ENCODE data around the gene ASCC1.
"Not testable (repeated sequence)": the region's sequence is repeated elsewhere in the genome, so short reads cannot be mapped to it uniquely, and the experiment has no call there.

The ASCC1 gene

DNA sequence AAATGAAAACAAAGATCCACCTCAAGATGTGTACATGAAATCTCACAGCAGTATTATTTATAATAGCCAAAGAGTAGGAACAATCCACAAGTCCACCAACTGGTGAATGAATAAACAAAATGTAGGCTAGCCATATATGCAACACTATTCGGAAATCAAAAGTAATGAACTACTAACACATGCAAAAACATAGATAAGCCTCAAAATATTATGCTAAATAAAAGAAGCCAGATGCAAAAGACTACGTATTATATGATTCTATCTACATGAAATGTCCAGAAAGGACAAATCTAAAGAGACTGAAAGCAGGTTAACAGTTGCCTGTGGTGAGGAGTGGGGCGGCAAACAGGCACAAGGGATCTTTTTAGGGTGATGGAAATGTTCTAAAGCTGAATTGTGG is 49.0 kb downstream of the ASCC1 start:
- Histone ChIP-seq H3K27me3 (ENCODE audit: control insufficient read depth, insufficient read depth, low read length) (no peaks in the 10 kb centered on the region), H3K4me3 (ENCODE audit: low read depth, low read length) (no peak overlapping the region), H3K27ac (ENCODE audit: low read depth, low read length) (no peak overlapping the region), H3K4me1 (ENCODE audit: control insufficient read depth, insufficient read depth, low read length) (no peaks in the 10 kb centered on the region), H3K36me3 (ENCODE audit: control insufficient read depth, insufficient read depth, low read length) (no peaks in the 10 kb centered on the region), H3K9me3 (ENCODE audit: control insufficient read depth, insufficient read depth, low read length) (no peaks in the 10 kb centered on the region), H3K9ac (ENCODE audit: low read depth, low read length) (no peak overlapping the region)

DNA sequence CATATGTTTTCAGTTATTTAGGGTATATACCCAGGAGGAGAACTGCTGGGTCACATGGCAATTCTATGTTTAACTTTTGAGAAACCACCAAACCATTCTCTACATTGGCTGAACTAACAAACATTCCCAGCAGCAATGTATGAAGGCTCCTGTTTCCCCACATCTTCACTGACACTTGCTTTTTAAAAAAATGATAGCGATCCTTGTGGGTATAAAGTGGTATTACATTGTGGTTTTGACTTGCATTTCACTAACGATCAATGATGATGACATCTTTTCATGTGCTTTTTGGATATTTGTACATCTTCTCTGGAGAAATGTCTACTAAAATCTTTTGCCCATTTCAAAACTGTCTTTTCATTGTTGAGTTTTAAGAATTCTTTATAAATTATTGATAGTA is 51.5 kb downstream of the ASCC1 start:
- Histone ChIP-seq H3K4me1 (ENCODE audit: control insufficient read depth, insufficient read depth, low read length) (no peaks in the 10 kb centered on the region), H3K9ac (ENCODE audit: low read depth, low read length) (no peak overlapping the region), H3K4me3 (ENCODE audit: low read depth, low read length) (no peak overlapping the region), H3K27me3 (ENCODE audit: control insufficient read depth, insufficient read depth, low read length) (no peaks in the 10 kb centered on the region), H3K27ac (ENCODE audit: low read depth, low read length) (no peak overlapping the region), H3K9me3 (ENCODE audit: control insufficient read depth, insufficient read depth, low read length) (no peaks in the 10 kb centered on the region), H3K36me3 (ENCODE audit: control insufficient read depth, insufficient read depth, low read length) (0 out of 2 replicates have a peak, but pooled peaks cover 3% of the 10 kb centered on the region)

DNA sequence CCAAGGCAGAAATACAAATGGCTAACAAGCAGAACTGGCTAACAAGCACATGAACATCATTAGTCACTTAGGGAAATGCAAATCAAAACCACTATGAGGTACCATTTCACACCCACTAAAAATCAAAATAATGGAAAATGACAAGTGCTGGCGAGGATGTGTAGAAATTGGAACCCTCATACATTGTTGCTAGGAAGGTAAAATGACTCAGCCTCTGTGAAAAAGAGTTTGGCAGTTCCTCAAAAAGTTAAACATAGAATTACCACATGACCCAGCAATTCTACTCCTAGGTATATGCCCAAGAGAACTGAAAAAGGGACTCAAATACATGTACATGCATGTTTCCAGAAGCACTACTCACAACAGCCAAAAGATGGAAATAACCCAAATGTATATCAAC is 53.1 kb downstream of the ASCC1 start:
- H3K4me1 ChIP-seq (ENCODE audit: control insufficient read depth, insufficient read depth, low read length): no peaks in the 10 kb centered on the region
- 0 out of 2 replicates have a peak, but pooled peaks cover 3% of the 10 kb centered on the region for H3K36me3 ChIP-seq (ENCODE audit: control insufficient read depth, insufficient read depth, low read length)
- H3K9ac ChIP-seq (ENCODE audit: low read depth, low read length): no peak overlapping the region
- no peaks in the 10 kb centered on the region for H3K9me3 ChIP-seq (ENCODE audit: control insufficient read depth, insufficient read depth, low read length)
- H3K27me3 ChIP-seq (ENCODE audit: control insufficient read depth, insufficient read depth, low read length): no peaks in the 10 kb centered on the region
- no peak overlapping the region for H3K27ac ChIP-seq (ENCODE audit: low read depth, low read length)
- no peak overlapping the region for H3K4me3 ChIP-seq (ENCODE audit: low read depth, low read length)

DNA sequence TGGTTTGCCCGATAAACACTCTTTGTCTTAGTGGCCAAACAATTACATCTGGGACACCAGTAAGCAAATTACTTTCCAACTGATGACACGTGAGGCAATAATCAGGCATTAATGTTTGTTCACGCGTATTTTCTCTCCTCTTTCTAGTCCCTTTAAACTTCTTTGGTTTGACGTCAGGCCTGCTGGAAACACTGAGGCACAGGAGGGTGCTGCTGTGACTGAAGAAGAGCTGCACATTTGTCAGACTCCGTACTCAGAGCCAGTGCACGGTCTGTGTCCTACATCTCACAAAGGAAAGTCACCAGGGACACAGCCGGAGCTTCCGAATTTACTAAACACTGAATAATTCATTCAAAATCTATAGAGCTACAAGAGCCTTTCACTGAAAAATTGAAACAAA is 57.9 kb downstream of the ASCC1 start:
- Histone ChIP-seq H3K9me3 (ENCODE audit: control insufficient read depth, insufficient read depth, low read length) (no peaks in the 10 kb centered on the region), H3K27ac (ENCODE audit: low read depth, low read length) (no peak overlapping the region), H3K4me1 (ENCODE audit: control insufficient read depth, insufficient read depth, low read length) (no peaks in the 10 kb centered on the region), H3K4me3 (ENCODE audit: low read depth, low read length) (no peak overlapping the region), H3K36me3 (ENCODE audit: control insufficient read depth, insufficient read depth, low read length) (0 out of 2 replicates have a peak, but pooled peaks cover 3% of the 10 kb centered on the region), H3K9ac (ENCODE audit: low read depth, low read length) (no peak overlapping the region), H3K27me3 (ENCODE audit: control insufficient read depth, insufficient read depth, low read length) (no peaks in the 10 kb centered on the region)

DNA sequence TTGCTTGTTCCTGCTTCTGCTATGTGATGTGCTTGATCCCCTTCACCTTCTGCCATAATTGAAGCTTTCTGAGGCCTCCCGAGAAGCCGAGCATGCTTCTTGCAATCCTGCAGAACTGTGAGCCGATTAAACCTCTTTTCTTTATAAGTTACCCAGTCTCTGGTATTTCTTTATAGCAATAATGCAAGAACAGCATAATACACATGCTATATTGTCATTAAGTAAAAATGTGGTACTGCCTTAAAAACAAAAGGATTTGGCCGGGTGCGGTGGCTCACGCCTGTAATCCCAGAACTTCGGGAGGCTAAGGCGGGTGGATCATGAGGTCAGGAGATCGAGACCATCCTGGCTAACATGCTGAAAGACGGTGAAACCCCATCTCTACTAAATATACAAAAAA is 59.9 kb downstream of the ASCC1 start:
- Histone ChIP-seq H3K9ac (ENCODE audit: low read depth, low read length) (no peak overlapping the region), H3K4me1 (ENCODE audit: control insufficient read depth, insufficient read depth, low read length) (no peaks in the 10 kb centered on the region), H3K36me3 (ENCODE audit: control insufficient read depth, insufficient read depth, low read length) (0 out of 2 replicates have a peak, but pooled peaks cover under 1% of the 10 kb centered on the region), H3K9me3 (ENCODE audit: control insufficient read depth, insufficient read depth, low read length) (no peaks in the 10 kb centered on the region), H3K27ac (ENCODE audit: low read depth, low read length) (no peak overlapping the region), H3K4me3 (ENCODE audit: low read depth, low read length) (no peak overlapping the region), H3K27me3 (ENCODE audit: control insufficient read depth, insufficient read depth, low read length) (no peaks in the 10 kb centered on the region)

DNA sequence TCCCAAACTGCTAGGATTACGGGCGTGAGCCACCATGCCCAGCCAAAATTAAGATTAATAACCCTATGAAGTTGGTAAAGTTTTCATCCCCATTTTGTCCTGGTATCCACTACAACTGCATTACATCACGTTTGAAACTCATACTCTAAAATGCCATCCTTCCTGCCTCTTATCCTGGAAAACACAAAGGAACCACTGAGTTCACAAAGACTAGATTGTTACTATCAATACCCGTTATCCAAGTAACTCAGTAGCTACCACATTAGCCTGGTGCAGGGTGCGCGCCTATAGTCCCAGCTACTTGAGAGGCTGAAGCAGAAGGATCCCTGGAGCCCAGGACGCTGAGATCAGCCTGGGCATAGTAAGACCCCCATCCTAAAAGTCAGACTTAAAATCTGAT is 63.8 kb downstream of the ASCC1 start:
- Histone ChIP-seq H3K27ac (ENCODE audit: low read depth, low read length) (no peak overlapping the region), H3K36me3 (ENCODE audit: control insufficient read depth, insufficient read depth, low read length) (no peaks in the 10 kb centered on the region), H3K9me3 (ENCODE audit: control insufficient read depth, insufficient read depth, low read length) (no peaks in the 10 kb centered on the region), H3K4me3 (ENCODE audit: low read depth, low read length) (no peak overlapping the region), H3K4me1 (ENCODE audit: control insufficient read depth, insufficient read depth, low read length) (no peaks in the 10 kb centered on the region), H3K27me3 (ENCODE audit: control insufficient read depth, insufficient read depth, low read length) (no peaks in the 10 kb centered on the region), H3K9ac (ENCODE audit: low read depth, low read length) (no peak overlapping the region)

DNA sequence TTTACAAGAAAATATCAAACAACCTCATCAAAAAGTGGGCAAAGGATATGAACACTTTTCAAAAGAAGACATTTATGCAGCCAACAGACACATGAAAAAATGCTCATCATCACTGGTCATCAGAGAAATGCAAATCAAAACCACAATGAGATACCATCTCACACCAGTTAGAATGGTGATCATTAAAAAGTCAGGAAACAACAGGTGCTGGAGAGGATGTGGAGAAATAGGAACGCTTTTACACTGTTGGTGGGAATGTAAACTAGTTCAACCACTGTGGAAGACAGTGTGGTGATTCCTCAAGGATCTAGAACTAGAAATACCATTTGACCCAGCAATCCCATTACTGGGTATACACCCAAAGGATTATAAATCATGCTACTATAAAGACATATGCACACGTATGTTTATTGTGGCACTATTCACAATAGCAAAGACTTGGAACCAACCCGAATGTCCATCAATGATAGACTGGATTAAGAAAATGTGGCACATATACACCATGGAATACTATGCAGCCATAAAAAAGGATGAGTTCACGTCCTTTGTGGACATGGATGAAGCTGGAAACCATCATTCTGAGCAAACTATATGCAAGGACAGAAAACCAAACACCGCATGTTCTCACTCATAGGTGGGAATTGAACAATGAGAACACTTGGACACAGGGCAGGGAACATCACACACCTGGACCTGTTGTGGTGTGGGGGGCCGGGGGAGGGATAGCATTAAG is 65.2 kb downstream of the ASCC1 start:
- not testable (repeated sequence) for H3K27me3 ChIP-seq (ENCODE audit: control insufficient read depth, insufficient read depth, low read length); H3K4me1 ChIP-seq (ENCODE audit: control insufficient read depth, insufficient read depth, low read length); H3K27ac ChIP-seq (ENCODE audit: low read depth, low read length); H3K4me3 ChIP-seq (ENCODE audit: low read depth, low read length); H3K9ac ChIP-seq (ENCODE audit: low read depth, low read length); H3K36me3 ChIP-seq (ENCODE audit: control insufficient read depth, insufficient read depth, low read length); H3K9me3 ChIP-seq (ENCODE audit: control insufficient read depth, insufficient read depth, low read length)

DNA sequence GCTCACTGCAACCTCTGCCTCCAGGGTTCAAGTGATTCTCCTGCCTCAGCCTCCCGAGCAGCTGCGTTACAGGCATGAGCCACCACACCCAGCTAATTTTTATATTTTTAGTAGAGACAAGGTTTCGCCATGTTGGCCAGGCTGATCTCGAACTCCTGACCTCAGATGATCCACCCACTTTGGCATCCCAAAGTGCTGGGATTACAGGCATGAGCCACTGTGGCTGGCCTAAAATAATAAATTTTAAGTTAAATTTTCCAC is 68.8 kb downstream of the ASCC1 start:
- H3K27me3 ChIP-seq (ENCODE audit: control insufficient read depth, insufficient read depth, low read length); H3K9me3 ChIP-seq (ENCODE audit: control insufficient read depth, insufficient read depth, low read length); H3K4me3 ChIP-seq (ENCODE audit: low read depth, low read length); H3K36me3 ChIP-seq (ENCODE audit: control insufficient read depth, insufficient read depth, low read length); H3K27ac ChIP-seq (ENCODE audit: low read depth, low read length); H3K9ac ChIP-seq (ENCODE audit: low read depth, low read length): not testable (repeated sequence)
- H3K4me1 ChIP-seq (ENCODE audit: control insufficient read depth, insufficient read depth, low read length): peaks cover 19% of the 10 kb centered on the region

DNA sequence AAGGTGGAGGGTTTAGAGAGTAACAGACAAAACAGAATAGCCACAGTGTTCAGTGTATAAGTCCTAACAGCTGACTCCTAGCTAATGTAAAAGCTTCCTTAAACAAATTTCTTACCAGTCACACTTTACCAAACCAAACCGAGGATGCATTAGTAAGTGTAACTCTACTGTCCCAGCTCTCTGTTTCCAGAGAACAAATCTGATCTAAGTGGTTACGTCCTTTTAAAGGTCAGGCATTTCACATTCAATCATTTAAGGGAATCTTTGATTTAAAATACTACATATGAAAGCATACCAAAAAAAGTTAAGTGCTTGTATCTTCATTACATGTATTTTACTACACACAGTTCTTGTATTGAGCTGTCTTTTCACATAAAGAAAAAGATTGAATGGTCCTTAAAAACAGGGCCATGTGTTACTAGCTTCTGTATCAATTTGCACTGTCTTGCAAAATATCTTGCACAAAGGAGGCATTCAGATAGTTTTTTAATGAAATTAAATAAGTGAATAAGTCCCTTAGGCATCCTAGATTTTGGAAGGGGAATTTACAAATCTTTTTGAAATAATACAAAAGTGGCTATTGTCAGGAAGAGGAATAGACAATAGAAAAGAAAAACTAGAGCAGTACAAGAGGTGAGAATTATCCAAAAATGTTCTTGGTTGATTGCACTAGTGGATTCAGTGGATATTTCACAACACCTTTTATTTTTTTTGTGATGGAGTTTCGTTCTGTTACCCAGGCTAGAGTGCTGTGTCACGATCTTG is 69.3 kb downstream of the ASCC1 start:
- Histone ChIP-seq H3K36me3 (ENCODE audit: control insufficient read depth, insufficient read depth, low read length) (no peaks in the 10 kb centered on the region), H3K4me3 (ENCODE audit: low read depth, low read length) (no peak overlapping the region), H3K4me1 (ENCODE audit: control insufficient read depth, insufficient read depth, low read length) (peaks cover 19% of the 10 kb centered on the region), H3K27ac (ENCODE audit: low read depth, low read length) (no peak overlapping the region), H3K9ac (ENCODE audit: low read depth, low read length) (no peak overlapping the region), H3K9me3 (ENCODE audit: control insufficient read depth, insufficient read depth, low read length) (no peaks in the 10 kb centered on the region), H3K27me3 (ENCODE audit: control insufficient read depth, insufficient read depth, low read length) (no peaks in the 10 kb centered on the region)

DNA sequence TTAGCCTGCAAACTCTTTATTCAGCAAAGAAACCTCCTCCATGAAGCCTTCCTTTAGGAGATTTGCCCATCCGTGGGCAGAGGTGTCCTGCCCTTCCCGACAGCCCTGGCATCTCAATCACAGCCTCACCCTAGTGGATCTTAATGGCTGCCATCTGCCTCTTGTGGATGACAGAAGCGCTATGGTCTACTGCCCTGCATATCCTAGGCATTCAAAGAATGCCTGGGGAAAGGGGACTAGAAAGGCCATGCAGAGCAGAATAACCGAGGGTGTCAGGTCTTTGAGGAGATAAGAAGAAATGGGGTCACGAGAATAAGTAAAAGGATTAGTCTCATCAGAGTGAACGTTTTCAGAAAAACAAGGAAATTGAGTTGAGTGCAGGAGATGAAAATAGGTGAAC is 70.0 kb downstream of the ASCC1 start:
- no peaks in the 10 kb centered on the region for H3K9me3 ChIP-seq (ENCODE audit: control insufficient read depth, insufficient read depth, low read length)
- peaks cover 19% of the 10 kb centered on the region for H3K4me1 ChIP-seq (ENCODE audit: control insufficient read depth, insufficient read depth, low read length)
- H3K27me3 ChIP-seq (ENCODE audit: control insufficient read depth, insufficient read depth, low read length): no peaks in the 10 kb centered on the region
- H3K36me3 ChIP-seq (ENCODE audit: control insufficient read depth, insufficient read depth, low read length): no peaks in the 10 kb centered on the region
- no peak overlapping the region for H3K9ac ChIP-seq (ENCODE audit: low read depth, low read length)
- no peak overlapping the region for H3K27ac ChIP-seq (ENCODE audit: low read depth, low read length)
- H3K4me3 ChIP-seq (ENCODE audit: low read depth, low read length): no peak overlapping the region

DNA sequence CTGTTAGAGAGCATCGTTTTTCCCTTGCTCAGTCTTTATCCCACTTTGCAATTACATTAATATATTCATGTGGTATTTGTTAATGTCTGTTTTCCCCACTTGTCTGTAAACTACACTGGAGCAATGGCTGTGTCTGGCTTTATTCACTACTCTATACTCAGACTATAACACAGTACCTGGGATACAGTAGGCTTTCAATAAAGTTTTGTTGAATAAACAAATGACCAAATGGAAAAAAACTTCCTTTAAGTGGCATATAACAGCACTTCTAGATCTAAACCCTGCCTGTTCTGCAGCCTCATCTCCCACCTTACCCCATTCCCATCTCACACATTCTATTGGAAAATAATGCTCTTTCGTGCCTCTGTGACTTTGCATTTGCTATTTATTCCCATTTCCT is 70.4 kb downstream of the ASCC1 start:
- H3K27me3 ChIP-seq (ENCODE audit: control insufficient read depth, insufficient read depth, low read length): no peaks in the 10 kb centered on the region
- H3K36me3 ChIP-seq (ENCODE audit: control insufficient read depth, insufficient read depth, low read length): no peaks in the 10 kb centered on the region
- H3K4me3 ChIP-seq (ENCODE audit: low read depth, low read length): no peak overlapping the region
- H3K4me1 ChIP-seq (ENCODE audit: control insufficient read depth, insufficient read depth, low read length): peaks cover 20% of the 10 kb centered on the region
- H3K9ac ChIP-seq (ENCODE audit: low read depth, low read length): no peak overlapping the region
- no peak overlapping the region for H3K27ac ChIP-seq (ENCODE audit: low read depth, low read length)
- H3K9me3 ChIP-seq (ENCODE audit: control insufficient read depth, insufficient read depth, low read length): no peaks in the 10 kb centered on the region
